GM23248 (cell line): ENCODE results near the gene UBE3A. TPM values are rescaled to one million over a fixed set of nuclear protein-coding genes. Genes with fewer than 3 reads are reported as not detected.

Experiments
- DNase-seq: peaks from one replicate; pipeline ENCODE4 v3.0.0-alpha.2; 2015
- H2AFZ ChIP-seq: fragments of 200-600 bp; sonication (generic); 2 replicates; pipeline ENCODE4 v1.6.1; 2016; ENCODE audit warnings: antibody characterized with exemption
- H3F3A ChIP-seq: fragments of 200-600 bp; sonication (generic); 2 replicates; pipeline ENCODE4 v1.6.1; 2016; ENCODE audit warnings: mild to moderate bottlenecking, antibody characterized with exemption, mixed run types; ENCODE audit not compliant: insufficient read depth
- H3K27ac ChIP-seq: fragments of 200-600 bp; sonication (generic); 2 replicates; pipeline ENCODE4 v1.5.1; 2016; ENCODE audit warnings: mild to moderate bottlenecking
- H3K27me3 ChIP-seq: fragments of 200-600 bp; sonication (generic); replicated peaks from 2 replicates; pipeline ENCODE4 v1.6.1; 2016; ENCODE audit warnings: mild to moderate bottlenecking; ENCODE audit not compliant: insufficient read depth
- H3K36me3 ChIP-seq: fragments of 200-600 bp; sonication (generic); 2 replicates; pipeline ENCODE4 v1.6.1; 2016; ENCODE audit warnings: low read depth, mild to moderate bottlenecking
- H3K4me1 ChIP-seq: fragments of 200-600 bp; sonication (generic); 2 replicates; pipeline ENCODE4 v1.6.1; 2016; ENCODE audit warnings: mild to moderate bottlenecking; ENCODE audit not compliant: insufficient read depth
- H3K4me2 ChIP-seq: fragments of 200-600 bp; sonication (generic); one replicate; pipeline ENCODE4 v1.6.1; 2016; ENCODE audit warnings: mild to moderate bottlenecking; ENCODE audit not compliant: unreplicated experiment
- H3K4me3 ChIP-seq: fragments of 200-600 bp; sonication (generic); 2 replicates; pipeline ENCODE4 v1.5.1; 2016; ENCODE audit warnings: mild to moderate bottlenecking
- H3K79me2 ChIP-seq: fragments of 200-600 bp; sonication (generic); 2 replicates; pipeline ENCODE4 v1.6.1; 2016; ENCODE audit warnings: mild to moderate bottlenecking; ENCODE audit not compliant: insufficient read depth
- H3K9ac ChIP-seq: fragments of 200-600 bp; sonication (generic); 2 replicates; pipeline ENCODE4 v1.6.1; 2016; ENCODE audit warnings: mild to moderate bottlenecking
- H3K9me2 ChIP-seq: fragments of 200-600 bp; sonication (generic); 2 replicates; pipeline ENCODE4 v1.6.1; 2016; ENCODE audit warnings: mixed run types, mild to moderate bottlenecking, moderate library complexity; ENCODE audit not compliant: insufficient read depth
- H3K9me3 ChIP-seq: fragments of 200-600 bp; sonication (generic); one replicate; pipeline ENCODE4 v1.6.1; 2017; ENCODE audit warnings: low read depth
- H4K20me1 ChIP-seq: fragments of 200-600 bp; sonication (generic); 2 replicates; pipeline ENCODE4 v1.6.0; 2016; ENCODE audit not compliant: insufficient read depth
- EZH2 ChIP-seq: fragments of 200-600 bp; sonication (generic); IDR thresholded peaks from 2 replicates; pipeline ENCODE4 v1.6.1; 2018; ENCODE audit warnings: antibody characterized with exemption, mild to moderate bottlenecking; ENCODE audit not compliant: insufficient read depth, poor library complexity, severe bottlenecking
- EZH2phosphoT487 ChIP-seq: fragments of 200-600 bp; sonication (generic); IDR thresholded peaks from 2 replicates; pipeline ENCODE4 v1.6.1; 2018; ENCODE audit warnings: antibody characterized with exemption, moderate library complexity, mild to moderate bottlenecking, low read depth; ENCODE audit not compliant: insufficient read depth
- WGBS, 2 experiments: methylation state at CpG; one replicate each; pipeline ENCODE4 v1.1.6; 2015 to 2017; ENCODE audit warnings: low lambda C conversion rate in 2 of 2, low coverage in 1 of 2; ENCODE audit errors: missing lambda C conversion rate in 2 of 2; 5-methylcytosine and 5-hydroxymethylcytosine counted together
- in situ Hi-C: fragments of 300-500 bp; cut with MboI; formaldehyde crosslinking; loops from 2 replicates; pipeline ENCODE4 v1.15.0; 2020
- polyA plus RNA-seq: library from polyadenylated mRNA; unstranded; fragments of >200 nt; fragmentation: Nextera tagmentation; extraction: Ambion mirVana; gene quantifications from 2 replicates; pipeline ENCODE4 v1.2.1, GENCODE V29; 2016
- total RNA-seq: library from RNA; depleted of rRNA; stranded (reverse); fragments of >200 nt; shearing (Covaris generic); gene quantifications from 2 replicates; pipeline ENCODE4 v1.2.3, GENCODE V29; 2014

Gene UBE3A
- total and polyA plus RNA-seq, 2 experiments from 2014 or later: 55.4 to 68.0 TPM

DNA sequence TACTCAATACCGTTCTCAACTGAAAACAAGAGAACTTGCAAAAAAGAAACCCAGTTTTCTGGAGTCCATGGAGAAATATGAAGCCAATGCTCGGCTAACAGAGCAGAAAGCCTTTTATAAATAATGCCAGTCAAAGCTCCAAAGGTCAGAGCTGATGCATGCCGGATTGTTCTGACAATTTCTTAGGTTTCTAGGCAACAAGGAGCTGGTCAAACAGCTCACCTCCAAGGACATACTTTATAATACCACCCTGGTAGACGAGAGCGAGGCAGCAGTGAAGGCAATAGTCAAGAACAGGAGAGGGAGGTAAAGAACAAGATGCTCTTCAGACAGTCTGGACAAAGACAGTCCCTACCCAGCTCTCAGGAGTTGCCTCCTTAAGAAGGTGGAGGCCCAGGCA lies 111.1 kb downstream of the UBE3A start:
- no peak for DNase-seq
- H3K4me1 ChIP-seq: no peaks in the 10 kb centered on the region
- H2AFZ ChIP-seq: no peak overlapping the region
- H3K27ac ChIP-seq: no peak overlapping the region
- no peaks in the 10 kb centered on the region for H3K9me2 ChIP-seq
- H3K4me3 ChIP-seq: no peak overlapping the region
- H3K4me2 ChIP-seq: no peak overlapping the region
- WGBS, 2 experiments: 93 to 94% methylated on average over 5 of the region's 5 CpGs
- H3K79me2 ChIP-seq: no peaks in the 10 kb centered on the region
- no peaks in the 10 kb centered on the region for H3F3A ChIP-seq
- no peaks in the 10 kb centered on the region for H3K27me3 ChIP-seq
- H3K36me3 ChIP-seq: no peaks in the 10 kb centered on the region
- no peaks in the 10 kb centered on the region for H4K20me1 ChIP-seq
- no peak for TF ChIP-seq EZH2phosphoT487
- TF ChIP-seq EZH2: no peak
- in situ Hi-C loops: no loop called here
- H3K9ac ChIP-seq: no peak overlapping the region
- no peaks in the 10 kb centered on the region for H3K9me3 ChIP-seq

DNA sequence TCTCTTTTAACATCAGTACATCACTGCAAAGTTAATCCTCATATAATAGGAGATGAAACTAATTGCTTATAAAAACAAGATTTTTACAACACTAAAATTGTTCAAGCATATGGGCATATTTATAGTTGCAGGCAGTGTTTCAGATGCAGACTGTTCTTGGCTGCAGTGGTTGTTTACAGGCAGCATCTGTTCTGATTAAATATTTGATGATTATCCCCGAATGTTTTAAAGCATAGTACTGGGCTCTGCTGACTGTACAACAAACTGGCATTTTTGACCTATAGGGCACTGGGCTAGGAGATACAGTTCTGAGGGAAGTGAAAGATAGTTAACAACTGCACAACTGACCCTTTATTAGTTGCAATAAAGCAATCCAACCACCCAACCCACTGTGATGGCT lies 113.6 kb downstream of the UBE3A start:
- H2AFZ ChIP-seq: no peak overlapping the region
- H3K79me2 ChIP-seq: no peaks in the 10 kb centered on the region
- DNase-seq: no peak
- H3K27ac ChIP-seq: no peak overlapping the region
- no peaks in the 10 kb centered on the region for H3K27me3 ChIP-seq
- H3K4me2 ChIP-seq: no peak overlapping the region
- no peak overlapping the region for H3K9ac ChIP-seq
- no peaks in the 10 kb centered on the region for H4K20me1 ChIP-seq
- no peaks in the 10 kb centered on the region for H3K36me3 ChIP-seq
- peaks cover 3% of the 10 kb centered on the region for H3K9me3 ChIP-seq
- H3F3A ChIP-seq: no peaks in the 10 kb centered on the region
- no peak overlapping the region for H3K4me3 ChIP-seq
- 0 to 3% methylated on average over 1 of the region's 1 CpG for WGBS, 2 experiments
- no peaks in the 10 kb centered on the region for H3K4me1 ChIP-seq
- no peaks in the 10 kb centered on the region for H3K9me2 ChIP-seq
- TF ChIP-seq EZH2 (no peak), EZH2phosphoT487 (no peak)
- in situ Hi-C loops: no loop called here

DNA sequence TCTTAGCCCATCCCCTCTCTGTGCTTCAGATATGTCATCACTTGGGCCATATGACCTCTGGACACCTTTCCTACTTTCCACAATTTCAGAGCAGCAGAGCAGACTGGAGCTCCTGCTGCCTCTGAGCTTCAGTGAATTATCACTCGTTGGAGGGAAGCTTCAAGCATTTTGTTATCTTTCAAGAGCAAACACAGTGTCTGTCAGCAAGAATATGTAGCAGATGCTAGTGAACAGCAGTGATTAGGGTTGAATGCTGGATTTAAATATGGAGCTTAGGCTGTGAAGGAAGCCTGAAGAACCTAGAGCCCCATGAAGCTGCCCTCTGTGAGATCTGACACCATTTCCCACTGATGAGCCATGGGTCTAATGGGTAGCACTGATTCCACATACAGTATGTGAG lies 115.4 kb downstream of the UBE3A start:
- 100% methylated on average over 1 of the region's 1 CpG for WGBS, 2 experiments
- in situ Hi-C loops: no loop called here

DNA sequence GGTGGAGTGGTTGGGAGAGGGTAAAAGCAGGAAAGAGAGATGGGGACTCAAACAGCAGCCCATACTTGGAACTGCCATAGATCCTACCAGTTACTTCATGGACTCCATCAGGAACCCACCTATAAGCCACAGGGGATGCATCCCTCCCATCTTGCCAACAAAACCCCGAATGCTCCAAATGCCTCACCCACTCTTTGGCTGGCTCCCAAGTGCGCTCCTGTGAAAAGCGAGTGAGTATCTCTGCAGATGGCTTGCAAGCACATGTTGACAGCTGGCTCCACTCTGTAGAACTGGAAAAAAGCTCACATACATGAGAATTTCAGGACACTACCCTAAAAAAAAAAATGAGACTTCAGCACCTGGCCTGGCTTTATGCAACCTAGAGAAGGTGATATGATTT lies 151.0 kb downstream of the UBE3A start:
- in situ Hi-C loops: no loop called here
- no peak for TF ChIP-seq EZH2phosphoT487
- TF ChIP-seq EZH2: no peak
- no peaks in the 10 kb centered on the region for H4K20me1 ChIP-seq
- no peak overlapping the region for H3K27ac ChIP-seq
- WGBS, 2 experiments: 21 to 30% methylated on average over 3 of the region's 3 CpGs
- no peak overlapping the region for H2AFZ ChIP-seq
- H3K79me2 ChIP-seq: no peaks in the 10 kb centered on the region
- DNase-seq: no peak
- H3K4me3 ChIP-seq: no peak overlapping the region
- H3K36me3 ChIP-seq: no peaks in the 10 kb centered on the region
- H3F3A ChIP-seq: no peaks in the 10 kb centered on the region
- H3K27me3 ChIP-seq: no peaks in the 10 kb centered on the region
- no peak overlapping the region for H3K4me2 ChIP-seq
- H3K9ac ChIP-seq: no peak overlapping the region
- no peaks in the 10 kb centered on the region for H3K9me3 ChIP-seq
- H3K4me1 ChIP-seq: no peaks in the 10 kb centered on the region
- H3K9me2 ChIP-seq: no peaks in the 10 kb centered on the region

More for the DNA sequence above, 115.4 kb downstream of the UBE3A start:
- H3K9me3 ChIP-seq: peaks cover 3% of the 10 kb centered on the region
- H3F3A ChIP-seq: no peaks in the 10 kb centered on the region
- H3K36me3 ChIP-seq: no peaks in the 10 kb centered on the region
- H3K9ac ChIP-seq: no peak overlapping the region
- H4K20me1 ChIP-seq: no peaks in the 10 kb centered on the region
- TF ChIP-seq EZH2phosphoT487 (no peak), EZH2 (no peak)
- no peak overlapping the region for H3K27ac ChIP-seq
- H3K4me2 ChIP-seq: no peak overlapping the region
- no peak overlapping the region for H2AFZ ChIP-seq
- H3K4me3 ChIP-seq: no peak overlapping the region
- H3K79me2 ChIP-seq: no peaks in the 10 kb centered on the region
- H3K27me3 ChIP-seq: no peaks in the 10 kb centered on the region
- H3K9me2 ChIP-seq: no peaks in the 10 kb centered on the region
- H3K4me1 ChIP-seq: no peaks in the 10 kb centered on the region
- no peak for DNase-seq
